Breast epithelium (tissue), 3 donors: Measurements from ENCODE around the gene LTBP2.

Experiments used
- POLR2A ChIP-seq: fragments of 450-650 bp; IDR thresholded peaks from one replicate; pipeline ENCODE4 v1.6.1; 2016; ENCODE audit warnings: antibody characterized with exemption, mild to moderate bottlenecking, moderate library complexity
- POLR2AphosphoS5 ChIP-seq, 3 donors: sonication (generic); formaldehyde crosslinking; IDR thresholded peaks; one replicate each; pipeline ENCODE4 v1.6.1; 2017; ENCODE audit warnings: antibody characterized with exemption in 3 of 3
- TF ChIP-seq, protein P1 (sequence below), 3 donors: fragments of 450-650 bp; IDR thresholded peaks; one replicate each; pipeline ENCODE4 v1.5.1; 2016 to 2017; ENCODE audit warnings: antibody characterized with exemption in 3 of 3, mild to moderate bottlenecking in 3 of 3, moderate library complexity in 3 of 3

DNA sequence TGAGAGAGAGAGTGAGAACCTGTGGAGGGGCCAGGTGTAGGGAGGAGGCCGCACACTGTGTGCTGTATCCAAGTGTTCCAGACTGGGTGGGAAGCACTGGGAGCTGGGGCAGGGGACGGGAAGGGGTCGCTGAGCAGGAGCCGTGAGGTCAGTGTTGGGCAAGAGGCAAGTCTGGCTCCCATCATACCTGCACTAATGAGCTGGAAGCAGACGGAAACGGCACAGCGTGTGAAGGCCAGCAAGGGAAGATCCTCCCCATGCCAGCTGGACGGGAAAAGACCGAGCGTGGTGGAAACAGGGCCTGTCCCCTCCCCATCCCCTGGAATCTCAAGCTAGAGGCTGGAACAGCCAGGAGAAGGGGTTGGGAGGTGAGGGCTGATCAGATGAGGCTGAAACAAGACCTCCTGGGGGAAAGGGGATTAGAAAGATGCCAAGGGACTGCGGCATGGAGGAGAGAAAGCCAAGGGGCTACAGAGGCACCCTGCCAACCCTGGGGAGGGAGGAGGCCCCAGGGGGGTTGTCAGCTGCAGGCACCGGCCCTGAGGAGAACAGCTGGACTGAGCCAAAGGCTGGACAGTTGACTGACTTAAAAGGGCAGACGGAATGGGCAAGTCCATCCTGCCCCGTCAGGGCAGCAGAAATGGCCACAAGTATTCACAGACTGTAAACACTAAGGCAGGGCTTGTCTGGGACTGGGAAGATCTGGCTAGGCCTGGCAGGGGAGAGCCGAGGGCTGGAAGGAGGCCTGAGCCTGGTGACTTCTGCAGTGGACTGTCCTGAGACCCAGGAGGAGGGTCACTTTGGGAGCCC is 19.0 kb upstream of the LTBP2 start:
- TF ChIP-seq, protein P1, sequence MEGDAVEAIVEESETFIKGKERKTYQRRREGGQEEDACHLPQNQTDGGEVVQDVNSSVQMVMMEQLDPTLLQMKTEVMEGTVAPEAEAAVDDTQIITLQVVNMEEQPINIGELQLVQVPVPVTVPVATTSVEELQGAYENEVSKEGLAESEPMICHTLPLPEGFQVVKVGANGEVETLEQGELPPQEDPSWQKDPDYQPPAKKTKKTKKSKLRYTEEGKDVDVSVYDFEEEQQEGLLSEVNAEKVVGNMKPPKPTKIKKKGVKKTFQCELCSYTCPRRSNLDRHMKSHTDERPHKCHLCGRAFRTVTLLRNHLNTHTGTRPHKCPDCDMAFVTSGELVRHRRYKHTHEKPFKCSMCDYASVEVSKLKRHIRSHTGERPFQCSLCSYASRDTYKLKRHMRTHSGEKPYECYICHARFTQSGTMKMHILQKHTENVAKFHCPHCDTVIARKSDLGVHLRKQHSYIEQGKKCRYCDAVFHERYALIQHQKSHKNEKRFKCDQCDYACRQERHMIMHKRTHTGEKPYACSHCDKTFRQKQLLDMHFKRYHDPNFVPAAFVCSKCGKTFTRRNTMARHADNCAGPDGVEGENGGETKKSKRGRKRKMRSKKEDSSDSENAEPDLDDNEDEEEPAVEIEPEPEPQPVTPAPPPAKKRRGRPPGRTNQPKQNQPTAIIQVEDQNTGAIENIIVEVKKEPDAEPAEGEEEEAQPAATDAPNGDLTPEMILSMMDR (IDR thresholded peaks at IDR 0.05): no peak
- no peak for TF ChIP-seq POLR2AphosphoS5 (IDR thresholded peaks at IDR 0.05)
- no peak for TF ChIP-seq POLR2A
